OCI-LY7 (cell line): ENCODE data around the gene MIEN1. TPM values are rescaled to one million over a fixed set of nuclear protein-coding genes. Genes with fewer than 3 reads are reported as not detected.

Experiments used
- BruUV-seq: library from RNA; stranded (reverse); fragments of 400-500 nt; replicated peaks from 2 replicates; lab custom pipeline; 2021; lab: Mats Ljungman, UMichigan
- CTCF ChIA-PET: fragments of 300-600 bp; sonication (Branson Sonifier 250); formaldehyde crosslinking; loops from one replicate; lab custom pipeline; 2022; ENCODE audit warnings: antibody characterized with exemption; ENCODE audit not compliant: unreplicated experiment; lab: Charles Lee
- POLR2A ChIA-PET: fragments of 300-600 bp; sonication (Branson Sonifier 250); formaldehyde crosslinking; loops from one replicate; lab custom pipeline; 2022; ENCODE audit warnings: antibody characterized with exemption; lab: Charles Lee
- DNase-seq: peaks from one replicate; pipeline ENCODE4 v3.0.0-alpha.2; 2015; ENCODE audit warnings: low spot score
- H2AFZ ChIP-seq: fragments of 200-600 bp; sonication (generic), shearing (Covaris generic); 2 replicates; pipeline ENCODE4 v1.6.1; 2014; ENCODE audit warnings: mild to moderate bottlenecking, antibody characterized with exemption, low read length, moderate library complexity
- H3K27ac ChIP-seq: fragments of 200-600 bp; sonication (generic); 2 replicates; pipeline ENCODE4 v1.5.1; 2014; ENCODE audit warnings: mixed run types, low read depth, mild to moderate bottlenecking, moderate library complexity, low read length, inconsistent platforms; ENCODE audit not compliant: poor library complexity, severe bottlenecking
- H3K36me3 ChIP-seq: fragments of 200-600 bp; sonication (generic); 2 replicates; pipeline ENCODE4 v1.6.1; 2014; ENCODE audit warnings: mild to moderate bottlenecking, antibody characterized with exemption, low read length, moderate library complexity, mixed read lengths; ENCODE audit not compliant: insufficient read depth
- H3K4me1 ChIP-seq: fragments of 200-600 bp; sonication (generic); 2 replicates; pipeline ENCODE4 v1.5.1; 2014; ENCODE audit warnings: mild to moderate bottlenecking, low read length; ENCODE audit not compliant: insufficient read depth, poor library complexity, severe bottlenecking
- H3K4me2 ChIP-seq: fragments of 200-600 bp; sonication (generic); 2 replicates; pipeline ENCODE4 v1.6.1; 2014; ENCODE audit warnings: mild to moderate bottlenecking, low read length
- H3K4me3 ChIP-seq: fragments of 200-600 bp; sonication (generic); 2 replicates; pipeline ENCODE4 v1.5.1; 2014; ENCODE audit warnings: mild to moderate bottlenecking, low read depth, low read length; ENCODE audit not compliant: poor library complexity, severe bottlenecking
- H3K79me2 ChIP-seq: fragments of 200-600 bp; sonication (generic); 2 replicates; pipeline ENCODE4 v1.6.1; 2016; ENCODE audit warnings: low read depth, mild to moderate bottlenecking, low read length, moderate library complexity, mixed read lengths; ENCODE audit not compliant: insufficient read depth
- H3K9me2 ChIP-seq: fragments of 200-600 bp; sonication (generic); 2 replicates; pipeline ENCODE4 v1.6.1; 2016; ENCODE audit warnings: mild to moderate bottlenecking, low read length, mixed read lengths; ENCODE audit not compliant: insufficient read depth
- H3K9me3 ChIP-seq: fragments of 200-600 bp; sonication (generic); 2 replicates; pipeline ENCODE4 v1.6.1; 2014; ENCODE audit warnings: mild to moderate bottlenecking, mixed run types, low read length, mixed read lengths
- H4K20me1 ChIP-seq: fragments of 200-600 bp; sonication (generic); 2 replicates; pipeline ENCODE4 v1.6.1; 2014; ENCODE audit warnings: mild to moderate bottlenecking, antibody characterized with exemption, low read length, moderate library complexity, mixed read lengths; ENCODE audit not compliant: insufficient read depth
- EZH2phosphoT487 ChIP-seq: fragments of 200-600 bp; sonication (generic); IDR thresholded peaks from 2 replicates; pipeline ENCODE4 v1.6.1; 2018; ENCODE audit warnings: low read depth, borderline replicate concordance, mild to moderate bottlenecking, mixed run types, antibody characterized with exemption, low read length, moderate library complexity, mixed read lengths
- intact Hi-C: fragments of 100-400 bp; cut with micrococcal nuclease; formaldehyde crosslinking; loops from one replicate; pipeline ENCODE4 v1.10.0; 2022; ENCODE audit not compliant: unreplicated experiment
- total RNA-seq, 2 experiments: library from RNA; depleted of rRNA in 1 of 2; stranded (reverse); fragments of >200 nt in 1 of 2; shearing (Covaris generic) in 1 of 2; gene quantifications; 2 replicates each; pipeline ENCODE4 v1.2.3, GENCODE V29; 2014 to 2022
- TF ChIP-seq, protein P1 (sequence below): fragments of 200-600 bp; sonication (generic); conservative IDR thresholded peaks from 2 replicates; pipeline ENCODE4 v1.5.1; 2014; ENCODE audit warnings: mild to moderate bottlenecking, antibody characterized with exemption, low read length, moderate library complexity, mixed read lengths

MIEN1 gene
- total RNA-seq, 2 experiments from 2014 or later = 55.4 to 89.9 TPM

DNA sequence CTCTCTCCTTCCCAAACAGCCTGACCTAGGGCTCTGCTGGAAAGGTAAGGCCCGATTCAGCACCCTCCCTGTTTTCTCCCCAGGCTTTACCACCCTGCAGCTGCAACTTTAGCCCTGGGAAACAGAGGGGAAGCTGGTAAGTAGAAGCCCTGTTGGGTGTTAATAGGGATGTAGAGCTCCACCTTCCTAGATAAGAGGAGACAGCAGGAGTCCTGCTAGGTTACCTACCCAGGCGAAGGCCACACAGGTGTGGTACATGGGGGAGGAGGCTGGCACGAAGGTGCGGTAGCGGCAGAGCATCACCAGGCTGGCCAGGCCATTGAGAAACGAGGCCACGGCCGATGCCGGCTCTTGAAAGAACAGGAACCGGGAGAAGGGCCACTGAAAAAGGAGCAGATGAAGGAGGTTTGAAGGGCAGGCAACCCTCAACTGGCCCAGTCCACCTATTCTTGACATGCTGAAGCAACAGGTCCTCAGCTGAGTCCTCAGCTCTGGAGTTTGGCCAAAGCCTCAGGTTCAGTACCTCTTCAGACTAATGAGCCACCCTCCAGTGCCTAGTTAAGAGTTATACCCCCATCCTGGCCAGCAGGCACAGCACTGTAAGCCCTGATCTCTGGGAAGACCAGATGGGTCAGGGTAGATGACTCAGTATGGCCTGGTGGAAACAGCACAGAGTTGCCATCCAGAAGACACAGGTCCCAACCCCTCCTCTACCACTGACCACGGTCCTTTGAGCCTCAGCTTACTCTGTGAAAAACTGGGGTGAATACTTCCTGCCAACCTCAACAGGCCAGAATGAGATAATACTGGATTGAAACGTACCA lies 45.8 kb downstream of the MIEN1 start:
- peaks cover 26% of the 10 kb centered on the region for H3K4me1 ChIP-seq
- BruUV-seq = no TSS peak
- H3K79me2 ChIP-seq = 0 out of 2 replicates have a peak, but pooled peaks cover 10% of the 10 kb centered on the region
- H3K4me2 ChIP-seq = no peak overlapping the region
- no peak overlapping the region for H2AFZ ChIP-seq
- no peak overlapping the region for H3K27ac ChIP-seq
- CTCF ChIA-PET = no interaction called here
- POLR2A ChIA-PET = interaction anchor here (0.7 to 1.0 kb wide), 2 partner anchors 69 to 71 kb away, joined by 3 to 4 read pairs; no protein-coding TSS in a partner anchor
- H3K36me3 ChIP-seq = no peaks in the 10 kb centered on the region
- no peak for TF ChIP-seq EZH2phosphoT487
- TF ChIP-seq, protein P1, sequence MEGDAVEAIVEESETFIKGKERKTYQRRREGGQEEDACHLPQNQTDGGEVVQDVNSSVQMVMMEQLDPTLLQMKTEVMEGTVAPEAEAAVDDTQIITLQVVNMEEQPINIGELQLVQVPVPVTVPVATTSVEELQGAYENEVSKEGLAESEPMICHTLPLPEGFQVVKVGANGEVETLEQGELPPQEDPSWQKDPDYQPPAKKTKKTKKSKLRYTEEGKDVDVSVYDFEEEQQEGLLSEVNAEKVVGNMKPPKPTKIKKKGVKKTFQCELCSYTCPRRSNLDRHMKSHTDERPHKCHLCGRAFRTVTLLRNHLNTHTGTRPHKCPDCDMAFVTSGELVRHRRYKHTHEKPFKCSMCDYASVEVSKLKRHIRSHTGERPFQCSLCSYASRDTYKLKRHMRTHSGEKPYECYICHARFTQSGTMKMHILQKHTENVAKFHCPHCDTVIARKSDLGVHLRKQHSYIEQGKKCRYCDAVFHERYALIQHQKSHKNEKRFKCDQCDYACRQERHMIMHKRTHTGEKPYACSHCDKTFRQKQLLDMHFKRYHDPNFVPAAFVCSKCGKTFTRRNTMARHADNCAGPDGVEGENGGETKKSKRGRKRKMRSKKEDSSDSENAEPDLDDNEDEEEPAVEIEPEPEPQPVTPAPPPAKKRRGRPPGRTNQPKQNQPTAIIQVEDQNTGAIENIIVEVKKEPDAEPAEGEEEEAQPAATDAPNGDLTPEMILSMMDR = no peak
- no peaks in the 10 kb centered on the region for H4K20me1 ChIP-seq
- H3K9me2 ChIP-seq = no peaks in the 10 kb centered on the region
- no peaks in the 10 kb centered on the region for H3K9me3 ChIP-seq
- DNase-seq = no peak
- no peak overlapping the region for H3K4me3 ChIP-seq
- intact Hi-C loops = loop anchor here (5.0 kb wide), 1 partner anchor 68 kb away; no protein-coding TSS in a partner anchor

DNA sequence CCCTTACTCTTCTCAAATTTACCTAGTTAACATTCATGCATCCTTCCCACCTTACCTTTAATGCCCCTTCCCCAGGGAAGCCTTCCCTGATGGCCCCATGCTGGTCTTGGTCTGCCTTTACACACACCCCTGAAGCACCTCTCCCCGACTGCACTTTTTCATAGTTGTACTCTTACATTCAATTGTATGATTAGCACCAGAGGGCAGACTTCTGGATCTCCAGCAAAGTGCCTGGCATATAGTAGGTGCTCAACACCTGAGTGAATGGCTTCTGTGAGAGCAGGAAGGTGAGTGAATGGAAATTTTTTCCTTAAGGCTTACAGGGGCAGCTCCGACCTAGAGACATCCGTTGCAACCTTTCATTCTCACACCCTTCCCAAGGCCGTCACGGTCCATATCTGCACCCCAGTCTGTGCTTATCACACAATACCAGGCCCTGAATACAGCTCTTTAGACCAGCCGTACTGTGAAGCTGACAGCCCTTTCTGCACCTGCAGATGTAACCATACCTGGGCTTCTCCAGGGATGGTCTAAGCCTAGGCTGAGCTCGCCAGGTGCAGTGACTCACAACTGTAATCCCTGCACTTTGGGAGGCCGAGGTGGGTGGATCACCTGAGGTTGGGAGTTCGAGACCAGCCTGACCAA lies 46.9 kb downstream of the MIEN1 start:
- BruUV-seq = no TSS peak
- no peak for DNase-seq

More for the DNA sequence above, 46.9 kb downstream of the MIEN1 start:
- no peaks in the 10 kb centered on the region for H3K36me3 ChIP-seq
- intact Hi-C loops = no loop called here
- no peak overlapping the region for H3K4me2 ChIP-seq
- CTCF ChIA-PET = interaction anchor here (0.5 kb wide), 1 partner anchor 12 kb away, joined by 3 read pairs; no protein-coding TSS in a partner anchor
- H2AFZ ChIP-seq = no peak overlapping the region
- POLR2A ChIA-PET = interaction anchor here (1.0 kb wide), 1 partner anchor 70 kb away, joined by 4 read pairs; no protein-coding TSS in a partner anchor
- no peak for TF ChIP-seq EZH2phosphoT487
- TF ChIP-seq, protein P1 = no peak
- no peaks in the 10 kb centered on the region for H3K9me3 ChIP-seq
- peaks cover 24% of the 10 kb centered on the region for H3K4me1 ChIP-seq
- no peak overlapping the region for H3K27ac ChIP-seq
- H3K9me2 ChIP-seq = no peaks in the 10 kb centered on the region
- H4K20me1 ChIP-seq = no peaks in the 10 kb centered on the region
- H3K79me2 ChIP-seq = 0 out of 2 replicates have a peak, but pooled peaks cover 3% of the 10 kb centered on the region
- H3K4me3 ChIP-seq = no peak overlapping the region
